HEK293 (cell line): Measurements from ENCODE around the gene LACC1.

Experiments
- GFI1B ChIP-seq: fragments of 450-650 bp; formaldehyde crosslinking; IDR thresholded peaks from 2 replicates; pipeline ENCODE4 v1.5.1; 2016; ENCODE audit warnings: missing biosample characterization, missing genetic modification characterization
- KLF1 ChIP-seq: fragments of 450-650 bp; formaldehyde crosslinking; IDR thresholded peaks from 2 replicates; pipeline ENCODE4 v1.5.1; 2016; ENCODE audit warnings: missing biosample characterization, missing genetic modification characterization
- KLF7 ChIP-seq: fragments of 450-650 bp; formaldehyde crosslinking; IDR thresholded peaks from 2 replicates; pipeline ENCODE4 v1.5.1; 2016; ENCODE audit warnings: missing biosample characterization, missing genetic modification characterization, borderline replicate concordance
- KLF9 ChIP-seq: fragments of 450-650 bp; formaldehyde crosslinking; IDR thresholded peaks from 2 replicates; pipeline ENCODE4 v1.5.1; 2016; ENCODE audit warnings: missing biosample characterization, missing genetic modification characterization, low read depth
- MEIS1 ChIP-seq: sonication (generic); formaldehyde crosslinking; IDR thresholded peaks from 2 replicates; pipeline ENCODE4 v1.8.1; 2022; ENCODE audit warnings: missing genetic modification reagents, mild to moderate bottlenecking, borderline replicate concordance
- OVOL3 ChIP-seq: fragments of 450-650 bp; formaldehyde crosslinking; IDR thresholded peaks from 2 replicates; pipeline ENCODE4 v1.5.1; 2016; ENCODE audit warnings: missing biosample characterization, missing genetic modification characterization
- PBX3 ChIP-seq: sonication (generic); formaldehyde crosslinking; IDR thresholded peaks from 2 replicates; pipeline ENCODE4 v1.8.1; 2022; ENCODE audit warnings: mild to moderate bottlenecking, moderate library complexity, missing genetic modification reagents
- RBAK ChIP-seq: fragments of 450-650 bp; formaldehyde crosslinking; IDR thresholded peaks from 2 replicates; pipeline ENCODE4 v1.5.1; 2016; ENCODE audit warnings: missing biosample characterization, missing genetic modification characterization
- TRIM28 ChIP-seq: IDR thresholded peaks from 2 replicates; pipeline ENCODE4 v1.6.1; 2011; ENCODE audit warnings: low read length, control low read depth, borderline replicate concordance
- ZBTB17 ChIP-seq: fragments of 450-650 bp; formaldehyde crosslinking; IDR thresholded peaks from 2 replicates; pipeline ENCODE4 v1.5.1; 2016; ENCODE audit warnings: missing biosample characterization, missing genetic modification characterization
- ZBTB21 ChIP-seq: fragments of 450-650 bp; formaldehyde crosslinking; IDR thresholded peaks from 2 replicates; pipeline ENCODE4 v1.5.1; 2017; ENCODE audit warnings: missing biosample characterization, missing genetic modification characterization
- ZNF112 ChIP-seq: fragments of 450-650 bp; formaldehyde crosslinking; IDR thresholded peaks from 2 replicates; pipeline ENCODE4 v1.5.0; 2017; ENCODE audit warnings: missing biosample characterization, missing genetic modification characterization
- ZNF121 ChIP-seq: fragments of 450-650 bp; formaldehyde crosslinking; IDR thresholded peaks from 2 replicates; pipeline ENCODE4 v1.5.1; 2016; ENCODE audit warnings: missing biosample characterization, missing genetic modification characterization
- ZNF146 ChIP-seq: fragments of 450-650 bp; formaldehyde crosslinking; IDR thresholded peaks from 2 replicates; pipeline ENCODE4 v1.5.1; 2016; ENCODE audit warnings: missing biosample characterization, missing genetic modification characterization
- ZNF148 ChIP-seq: fragments of 450-650 bp; formaldehyde crosslinking; IDR thresholded peaks from 2 replicates; pipeline ENCODE4 v1.5.0; 2017; ENCODE audit warnings: missing biosample characterization, missing genetic modification characterization, borderline replicate concordance
- ZNF175 ChIP-seq: fragments of 450-650 bp; formaldehyde crosslinking; IDR thresholded peaks from 2 replicates; pipeline ENCODE4 v1.5.1; 2016; ENCODE audit warnings: missing biosample characterization, missing genetic modification characterization
- ZNF184 ChIP-seq: fragments of 450-650 bp; IDR thresholded peaks from 2 replicates; pipeline ENCODE4 v1.5.1; 2018; ENCODE audit warnings: missing biosample characterization, mild to moderate bottlenecking, missing genetic modification characterization
- ZNF302 ChIP-seq: fragments of 450-650 bp; formaldehyde crosslinking; IDR thresholded peaks from 2 replicates; pipeline ENCODE4 v1.5.1; 2016; ENCODE audit warnings: missing biosample characterization, missing genetic modification characterization, low read depth
- ZNF394 ChIP-seq: fragments of 450-650 bp; formaldehyde crosslinking; IDR thresholded peaks from 2 replicates; pipeline ENCODE4 v1.5.1; 2016; ENCODE audit warnings: missing biosample characterization, missing genetic modification characterization, mild to moderate bottlenecking, moderate library complexity, borderline replicate concordance
- ZNF423 ChIP-seq: fragments of 450-650 bp; formaldehyde crosslinking; IDR thresholded peaks from 2 replicates; pipeline ENCODE4 v1.5.1; 2016; ENCODE audit warnings: missing biosample characterization, missing genetic modification characterization
- ZNF510 ChIP-seq: fragments of 450-650 bp; formaldehyde crosslinking; IDR thresholded peaks from 2 replicates; pipeline ENCODE4 v1.5.1; 2018; ENCODE audit warnings: mild to moderate bottlenecking, missing genetic modification characterization, missing biosample characterization; ENCODE audit not compliant: insufficient replicate concordance
- ZNF561 ChIP-seq: fragments of 450-650 bp; IDR thresholded peaks from 2 replicates; pipeline ENCODE4 v1.5.1; 2018; ENCODE audit warnings: missing biosample characterization, missing genetic modification characterization, borderline replicate concordance
- ZNF600 ChIP-seq: fragments of 450-650 bp; formaldehyde crosslinking; IDR thresholded peaks from 2 replicates; pipeline ENCODE4 v1.5.1; 2016; ENCODE audit warnings: missing biosample characterization, missing genetic modification characterization
- ZNF624 ChIP-seq: fragments of 450-650 bp; formaldehyde crosslinking; IDR thresholded peaks from 2 replicates; pipeline ENCODE4 v1.5.1; 2017; ENCODE audit warnings: missing biosample characterization, missing genetic modification characterization
- ZNF629 ChIP-seq: fragments of 450-650 bp; formaldehyde crosslinking; IDR thresholded peaks from 2 replicates; pipeline ENCODE4 v1.5.1; 2017; ENCODE audit warnings: missing biosample characterization, missing genetic modification characterization
- ZNF701 ChIP-seq: fragments of 450-650 bp; formaldehyde crosslinking; IDR thresholded peaks from 2 replicates; pipeline ENCODE4 v1.5.1; 2016; ENCODE audit warnings: missing biosample characterization, missing genetic modification characterization
- ZNF791 ChIP-seq: fragments of 450-650 bp; formaldehyde crosslinking; IDR thresholded peaks from 2 replicates; pipeline ENCODE4 v1.5.1; 2016; ENCODE audit warnings: missing biosample characterization, missing genetic modification characterization
- ZNF837 ChIP-seq: fragments of 450-650 bp; formaldehyde crosslinking; IDR thresholded peaks from 2 replicates; pipeline ENCODE4 v1.5.1; 2016; ENCODE audit warnings: missing biosample characterization, missing genetic modification characterization
- ZNF843 ChIP-seq: fragments of 450-650 bp; formaldehyde crosslinking; IDR thresholded peaks from 2 replicates; pipeline ENCODE4 v1.5.1; 2016; ENCODE audit warnings: missing biosample characterization, missing genetic modification characterization
- TF ChIP-seq, protein P1 (sequence below): fragments of 450-650 bp; formaldehyde crosslinking; IDR thresholded peaks from 2 replicates; pipeline ENCODE4 v1.5.1; 2016; ENCODE audit warnings: missing biosample characterization, missing genetic modification characterization
- TF ChIP-seq, protein P2 (sequence below): fragments of 450-650 bp; formaldehyde crosslinking; IDR thresholded peaks from 2 replicates; pipeline ENCODE4 v1.5.1; 2017; ENCODE audit warnings: missing biosample characterization, missing genetic modification characterization
- TF ChIP-seq, protein P3 (sequence below): fragments of 450-650 bp; formaldehyde crosslinking; IDR thresholded peaks from 2 replicates; pipeline ENCODE4 v1.5.1; 2017; ENCODE audit warnings: missing biosample characterization, missing genetic modification characterization

Gene LACC1

GRCh38 chr13:43878892-43879754 lies 581 bp upstream of the LACC1 start, which contains the start of gene CCDC122 (continued):
- TF ChIP-seq ZNF112 (no peak), ZNF843 (no peak), MEIS1 (no peak), KLF9 (tag by site-specific recombination) (0 out of 2 replicates have a peak, but pooled peaks have one; percentile 38), ZNF302 (tag by site-specific recombination) (no peak), GFI1B (tag by site-specific recombination) (no peak), ZNF624 (no peak), ZNF701 (tag by site-specific recombination) (no peak), ZNF184 (tag by site-specific recombination) (no peak), KLF1 (tag by site-specific recombination) (peak; percentile 76), KLF7 (tag by site-specific recombination) (no peak; the same call in 1 of the 2 replicates), ZNF423 (tag by site-specific recombination) (no peak), ZBTB17 (peak; percentile 48; the same call in 1 of the 2 replicates), ZNF629 (tag by site-specific recombination) (0 out of 2 replicates have a peak, but pooled peaks have one; percentile 12), ZNF146 (tag by site-specific recombination) (peak; percentile 2; the same call in 1 of the 2 replicates), PBX3 (peak; percentile 60; the same call in 1 of the 2 replicates), ZNF510 (no peak), ZNF791 (no peak), ZNF175 (no peak), ZNF121 (tag by site-specific recombination) (peak; percentile 40; the same call in 1 of the 2 replicates), ZNF600 (peak; percentile 89), TRIM28 (no peak), ZNF394 (tag by site-specific recombination) (peak; percentile 38; the same call in 1 of the 2 replicates), ZNF837 (no peak), ZBTB21 (tag by site-specific recombination) (0 out of 2 replicates have a peak, but pooled peaks have one; percentile 12), ZNF561 (tag by site-specific recombination) (no peak; the same call in 1 of the 2 replicates), ZNF148 (tag by site-specific recombination) (no peak), RBAK (no peak), OVOL3 (no peak)
- TF ChIP-seq, protein P1, sequence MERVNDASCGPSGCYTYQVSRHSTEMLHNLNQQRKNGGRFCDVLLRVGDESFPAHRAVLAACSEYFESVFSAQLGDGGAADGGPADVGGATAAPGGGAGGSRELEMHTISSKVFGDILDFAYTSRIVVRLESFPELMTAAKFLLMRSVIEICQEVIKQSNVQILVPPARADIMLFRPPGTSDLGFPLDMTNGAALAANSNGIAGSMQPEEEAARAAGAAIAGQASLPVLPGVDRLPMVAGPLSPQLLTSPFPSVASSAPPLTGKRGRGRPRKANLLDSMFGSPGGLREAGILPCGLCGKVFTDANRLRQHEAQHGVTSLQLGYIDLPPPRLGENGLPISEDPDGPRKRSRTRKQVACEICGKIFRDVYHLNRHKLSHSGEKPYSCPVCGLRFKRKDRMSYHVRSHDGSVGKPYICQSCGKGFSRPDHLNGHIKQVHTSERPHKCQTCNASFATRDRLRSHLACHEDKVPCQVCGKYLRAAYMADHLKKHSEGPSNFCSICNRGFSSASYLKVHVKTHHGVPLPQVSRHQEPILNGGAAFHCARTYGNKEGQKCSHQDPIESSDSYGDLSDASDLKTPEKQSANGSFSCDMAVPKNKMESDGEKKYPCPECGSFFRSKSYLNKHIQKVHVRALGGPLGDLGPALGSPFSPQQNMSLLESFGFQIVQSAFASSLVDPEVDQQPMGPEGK (tag by site-specific recombination), result peak; percentile 52; the same call in 1 of the 2 replicates
- TF ChIP-seq, protein P2, sequence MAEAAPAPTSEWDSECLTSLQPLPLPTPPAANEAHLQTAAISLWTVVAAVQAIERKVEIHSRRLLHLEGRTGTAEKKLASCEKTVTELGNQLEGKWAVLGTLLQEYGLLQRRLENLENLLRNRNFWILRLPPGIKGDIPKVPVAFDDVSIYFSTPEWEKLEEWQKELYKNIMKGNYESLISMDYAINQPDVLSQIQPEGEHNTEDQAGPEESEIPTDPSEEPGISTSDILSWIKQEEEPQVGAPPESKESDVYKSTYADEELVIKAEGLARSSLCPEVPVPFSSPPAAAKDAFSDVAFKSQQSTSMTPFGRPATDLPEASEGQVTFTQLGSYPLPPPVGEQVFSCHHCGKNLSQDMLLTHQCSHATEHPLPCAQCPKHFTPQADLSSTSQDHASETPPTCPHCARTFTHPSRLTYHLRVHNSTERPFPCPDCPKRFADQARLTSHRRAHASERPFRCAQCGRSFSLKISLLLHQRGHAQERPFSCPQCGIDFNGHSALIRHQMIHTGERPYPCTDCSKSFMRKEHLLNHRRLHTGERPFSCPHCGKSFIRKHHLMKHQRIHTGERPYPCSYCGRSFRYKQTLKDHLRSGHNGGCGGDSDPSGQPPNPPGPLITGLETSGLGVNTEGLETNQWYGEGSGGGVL (tag by site-specific recombination), result no peak
- TF ChIP-seq, protein P3, sequence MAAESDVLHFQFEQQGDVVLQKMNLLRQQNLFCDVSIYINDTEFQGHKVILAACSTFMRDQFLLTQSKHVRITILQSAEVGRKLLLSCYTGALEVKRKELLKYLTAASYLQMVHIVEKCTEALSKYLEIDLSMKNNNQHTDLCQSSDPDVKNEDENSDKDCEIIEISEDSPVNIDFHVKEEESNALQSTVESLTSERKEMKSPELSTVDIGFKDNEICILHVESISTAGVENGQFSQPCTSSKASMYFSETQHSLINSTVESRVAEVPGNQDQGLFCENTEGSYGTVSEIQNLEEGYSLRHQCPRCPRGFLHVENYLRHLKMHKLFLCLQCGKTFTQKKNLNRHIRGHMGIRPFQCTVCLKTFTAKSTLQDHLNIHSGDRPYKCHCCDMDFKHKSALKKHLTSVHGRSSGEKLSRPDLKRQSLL, result no peak
